ENCODE results near the gene CPA4. TPM values are rescaled to one million over a fixed set of nuclear protein-coding genes. Genes with fewer than 3 reads are reported as not detected.
"Not testable (repeated sequence)": the region's sequence is repeated elsewhere in the genome, so short reads cannot be mapped to it uniquely, and the experiment has no call there.

CPA4 gene
- total RNA-seq, 4 donors from 2014 or later, result not detected

DNA sequence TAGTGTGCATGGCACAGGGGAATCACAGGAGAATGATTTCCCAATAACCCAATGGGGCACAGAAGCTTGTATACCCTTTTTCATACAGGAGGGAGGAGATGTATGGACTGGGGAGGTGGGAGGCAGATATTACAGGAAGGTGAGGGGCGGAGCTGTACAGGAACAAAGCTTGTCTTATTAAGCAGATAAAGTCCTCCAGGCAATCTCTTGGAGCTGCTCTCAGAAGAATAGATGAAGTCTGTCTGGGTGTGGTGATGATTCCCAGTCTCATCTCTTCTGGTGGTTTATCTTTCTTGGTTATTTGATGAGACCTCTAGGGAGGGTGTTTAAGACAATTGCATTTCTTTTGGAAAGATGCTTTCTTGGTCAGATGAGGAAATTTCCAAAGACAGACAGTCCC is 26.6 kb downstream of the CPA4 start:
- Histone ChIP-seq H3K9me3 (no peaks in the 10 kb centered on the region), H3K4me3 (replicated peaks in 1 of 3) (no peak overlapping the region), H3K4me1 (no peaks in the 10 kb centered on the region), H3K27me3 (no peaks in the 10 kb centered on the region), H3K36me3 (no peaks in the 10 kb centered on the region), H3K27ac (no peak overlapping the region)
- no peak for DNase-seq
- 85 to 97% methylated on average over 1 of the region's 1 CpG for WGBS, 2 donors
- intact Hi-C loops (cut with DNase I), result no loop called here
- no peak for TF ChIP-seq POLR2A (IDR thresholded peaks at IDR 0.05)
- no peak for TF ChIP-seq CTCF (IDR thresholded peaks at IDR 0.05)

GRCh38 chr7:130321542-130322229 is 28.7 kb downstream of the CPA4 start:
- intact Hi-C loops (cut with DNase I); H3K4me1 ChIP-seq; H3K27ac ChIP-seq; DNase-seq; H3K4me3 ChIP-seq (replicated peaks in 1 of 3); H3K27me3 ChIP-seq; H3K36me3 ChIP-seq; H3K9me3 ChIP-seq: not testable (repeated sequence)
- WGBS, 2 donors, result 93 to 95% methylated on average over 3 of the region's 3 CpGs

DNA sequence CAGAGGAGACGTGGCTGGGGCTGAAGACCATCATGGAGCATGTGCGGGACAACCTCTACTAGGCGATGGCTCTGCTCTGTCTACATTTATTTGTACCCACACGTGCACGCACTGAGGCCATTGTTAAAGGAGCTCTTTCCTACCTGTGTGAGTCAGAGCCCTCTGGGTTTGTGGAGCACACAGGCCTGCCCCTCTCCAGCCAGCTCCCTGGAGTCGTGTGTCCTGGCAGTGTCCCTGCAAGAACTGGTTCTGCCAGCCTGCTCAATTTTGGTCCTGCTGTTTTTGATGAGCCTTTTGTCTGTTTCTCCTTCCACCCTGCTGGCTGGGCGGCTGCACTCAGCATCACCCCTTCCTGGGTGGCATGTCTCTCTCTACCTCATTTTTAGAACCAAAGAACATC is 29.7 kb downstream of the CPA4 start:
- WGBS, 2 donors, result 89 to 94% methylated on average over 7 of the region's 7 CpGs
- DNase-seq, result no peak
- H3K36me3 ChIP-seq, result no peaks in the 10 kb centered on the region
- H3K4me3 ChIP-seq (replicated peaks in 1 of 3), result no peak overlapping the region
- TF ChIP-seq CTCF (IDR thresholded peaks at IDR 0.05), result no peak
- no peak for TF ChIP-seq POLR2A (IDR thresholded peaks at IDR 0.05)
- no peaks in the 10 kb centered on the region for H3K27me3 ChIP-seq
- intact Hi-C loops (cut with DNase I), result no loop called here
- no peaks in the 10 kb centered on the region for H3K9me3 ChIP-seq
- H3K27ac ChIP-seq, result no peak overlapping the region
- H3K4me1 ChIP-seq, result no peaks in the 10 kb centered on the region

GRCh38 chr7:130324306-130324943 is 31.5 kb downstream of the CPA4 start:
- intact Hi-C loops (cut with DNase I), result no loop called here
- 94% methylated on average over 10 of the region's 10 CpGs for WGBS, 2 donors
- H3K36me3 ChIP-seq, result no peaks in the 10 kb centered on the region
- DNase-seq, result no peak
- H3K27me3 ChIP-seq, result no peaks in the 10 kb centered on the region
- TF ChIP-seq POLR2A (IDR thresholded peaks at IDR 0.05) (no peak), CTCF (IDR thresholded peaks at IDR 0.05) (no peak)
- no peak overlapping the region for H3K4me3 ChIP-seq (replicated peaks in 1 of 3)
- H3K27ac ChIP-seq, result no peak overlapping the region
- no peaks in the 10 kb centered on the region for H3K9me3 ChIP-seq
- H3K4me1 ChIP-seq, result no peaks in the 10 kb centered on the region

DNA sequence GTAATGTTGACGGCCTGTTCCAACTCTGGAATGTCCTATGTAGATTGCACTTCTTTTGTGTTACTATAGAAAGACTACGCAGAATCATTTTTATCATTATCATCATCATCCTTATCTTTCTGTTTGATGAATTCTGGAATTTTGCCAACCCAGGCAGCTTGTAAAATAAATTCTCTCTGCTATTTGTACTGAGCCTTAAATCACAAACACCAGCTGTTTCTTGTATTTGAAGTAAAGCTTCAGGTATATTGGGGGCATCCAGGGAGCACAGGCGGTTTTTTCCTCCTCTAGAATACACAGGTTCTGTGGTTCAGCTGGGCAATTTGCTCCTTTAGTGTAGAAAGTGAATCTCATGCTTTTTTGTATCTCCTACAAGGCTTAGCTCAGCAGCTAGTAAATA is 36.7 kb downstream of the CPA4 start:
- Histone ChIP-seq H3K36me3 (no peaks in the 10 kb centered on the region), H3K4me1 (no peaks in the 10 kb centered on the region), H3K9me3 (no peaks in the 10 kb centered on the region), H3K27ac (no peak overlapping the region), H3K4me3 (replicated peaks in 1 of 3) (no peak overlapping the region), H3K27me3 (no peaks in the 10 kb centered on the region)
- 89 to 97% methylated on average over 3 of the region's 3 CpGs for whole genome bisulfite sequencing, 2 donors
- TF ChIP-seq POLR2A (IDR thresholded peaks at IDR 0.05) (no peak), CTCF (IDR thresholded peaks at IDR 0.05) (no peak)
- intact Hi-C loops (cut with DNase I), result no loop called here
- DNase-seq, result no peak
